HEK293 (cell line): ENCODE measurements around the gene ICE1.

Experiments
- CTCF ChIA-PET: fragments of 350-600 bp; formaldehyde crosslinking; extraction: SDS; loops from one replicate; lab custom pipeline; 2021; ENCODE audit warnings: antibody characterized with exemption; lab: Yijun Ruan, JAX
- POLR2A ChIA-PET: fragments of 300-600 bp; formaldehyde crosslinking; extraction: SDS; loops from one replicate; lab custom pipeline; 2020; ENCODE audit warnings: antibody characterized with exemption, inconsistent platforms; lab: Yijun Ruan, JAX
- H3K27ac ChIP-seq: fragments of 200-500 bp; sonication (Bioruptor generic); 2 replicates; pipeline ENCODE4 v1.5.1; 2014; ENCODE audit warnings: low read depth, low read length, control low read depth, inconsistent platforms; ENCODE audit errors: extremely low read depth
- H3K36me3 ChIP-seq, 2 experiments: fragments of 200-500 bp in 1 of 2; sonication (Bioruptor generic) in 1 of 2; 1 replicate in 1 of 2; 2 replicates in 1 of 2; pipeline ENCODE4 v1.5.1; 2014 to 2017; ENCODE audit warnings: inconsistent platforms in 2 of 2, low read length in 2 of 2; ENCODE audit not compliant: control insufficient read depth in 2 of 2, insufficient read depth in 1 of 2
- H3K4me1 ChIP-seq: fragments of 200-500 bp; sonication (Bioruptor generic); 2 replicates; pipeline ENCODE4 v1.5.1; 2014; ENCODE audit warnings: mild to moderate bottlenecking, low read length, inconsistent platforms; ENCODE audit not compliant: control insufficient read depth, insufficient read depth
- H3K4me3 ChIP-seq: 2 replicates; pipeline ENCODE4 v1.5.1; 2011; ENCODE audit warnings: low read depth, mild to moderate bottlenecking, control low read depth, low read length, moderate library complexity
- H3K9me3 ChIP-seq: fragments of 200-500 bp; sonication (Bioruptor generic); 2 replicates; pipeline ENCODE4 v1.5.1; 2014; ENCODE audit warnings: low read depth, low read length, inconsistent platforms; ENCODE audit not compliant: control insufficient read depth, insufficient read depth
- FEZF1 ChIP-seq: fragments of 450-650 bp; formaldehyde crosslinking; IDR thresholded peaks from 2 replicates; pipeline ENCODE4 v1.5.1; 2016; ENCODE audit warnings: missing biosample characterization, missing genetic modification characterization
- KLF7 ChIP-seq: fragments of 450-650 bp; formaldehyde crosslinking; IDR thresholded peaks from 2 replicates; pipeline ENCODE4 v1.5.1; 2016; ENCODE audit warnings: missing biosample characterization, missing genetic modification characterization, borderline replicate concordance
- MEIS1 ChIP-seq: sonication (generic); formaldehyde crosslinking; IDR thresholded peaks from 2 replicates; pipeline ENCODE4 v1.8.1; 2022; ENCODE audit warnings: missing genetic modification reagents, mild to moderate bottlenecking, borderline replicate concordance
- MYNN ChIP-seq: fragments of 450-650 bp; formaldehyde crosslinking; IDR thresholded peaks from 2 replicates; pipeline ENCODE4 v1.5.1; 2016; ENCODE audit warnings: missing biosample characterization, missing genetic modification characterization, borderline replicate concordance
- SCRT1 ChIP-seq: fragments of 450-650 bp; formaldehyde crosslinking; IDR thresholded peaks from 2 replicates; pipeline ENCODE4 v1.5.1; 2016; ENCODE audit warnings: missing biosample characterization, missing genetic modification characterization, borderline replicate concordance
- ZNF140 ChIP-seq: fragments of 450-650 bp; formaldehyde crosslinking; IDR thresholded peaks from 2 replicates; pipeline ENCODE4 v1.5.1; 2016; ENCODE audit warnings: missing biosample characterization, missing genetic modification characterization
- ZNF169 ChIP-seq: fragments of 450-650 bp; formaldehyde crosslinking; IDR thresholded peaks from 2 replicates; pipeline ENCODE4 v1.5.1; 2016; ENCODE audit warnings: missing biosample characterization, missing genetic modification characterization
- ZNF174 ChIP-seq: fragments of 450-650 bp; formaldehyde crosslinking; IDR thresholded peaks from 2 replicates; pipeline ENCODE4 v1.5.0; 2017; ENCODE audit warnings: missing biosample characterization, mild to moderate bottlenecking, missing genetic modification characterization
- ZNF335 ChIP-seq: fragments of 450-650 bp; formaldehyde crosslinking; conservative IDR thresholded peaks from 2 replicates; pipeline ENCODE4 v1.5.1; 2016; ENCODE audit warnings: missing biosample characterization, missing genetic modification characterization
- ZNF366 ChIP-seq: fragments of 450-650 bp; formaldehyde crosslinking; conservative IDR thresholded peaks from 2 replicates; pipeline ENCODE4 v1.5.1; 2016; ENCODE audit warnings: missing biosample characterization, missing genetic modification characterization
- ZNF48 ChIP-seq: fragments of 450-650 bp; formaldehyde crosslinking; IDR thresholded peaks from 2 replicates; pipeline ENCODE4 v1.5.1; 2016; ENCODE audit warnings: missing biosample characterization, missing genetic modification characterization
- ZNF521 ChIP-seq: fragments of 450-650 bp; formaldehyde crosslinking; IDR thresholded peaks from 2 replicates; pipeline ENCODE4 v1.5.1; 2017; ENCODE audit warnings: missing biosample characterization, mild to moderate bottlenecking, missing genetic modification characterization
- ZNF530 ChIP-seq: fragments of 450-650 bp; formaldehyde crosslinking; IDR thresholded peaks from 2 replicates; pipeline ENCODE4 v1.5.1; 2016; ENCODE audit warnings: low read depth, missing biosample characterization, missing genetic modification characterization
- ZNF544 ChIP-seq: fragments of 450-650 bp; formaldehyde crosslinking; IDR thresholded peaks from 2 replicates; pipeline ENCODE4 v1.5.0; 2017; ENCODE audit warnings: missing biosample characterization, missing genetic modification characterization
- ZNF610 ChIP-seq: fragments of 450-650 bp; formaldehyde crosslinking; IDR thresholded peaks from 2 replicates; pipeline ENCODE4 v1.5.1; 2016; ENCODE audit warnings: missing biosample characterization, missing genetic modification characterization, borderline replicate concordance
- ZNF629 ChIP-seq: fragments of 450-650 bp; formaldehyde crosslinking; IDR thresholded peaks from 2 replicates; pipeline ENCODE4 v1.5.1; 2017; ENCODE audit warnings: missing biosample characterization, missing genetic modification characterization
- ZNF677 ChIP-seq: fragments of 450-650 bp; IDR thresholded peaks from 2 replicates; pipeline ENCODE4 v1.5.0; 2018; ENCODE audit warnings: missing biosample characterization, mild to moderate bottlenecking, missing genetic modification characterization, moderate library complexity
- ZNF768 ChIP-seq: fragments of 450-650 bp; formaldehyde crosslinking; IDR thresholded peaks from 2 replicates; pipeline ENCODE4 v1.5.1; 2018; ENCODE audit warnings: missing biosample characterization, mild to moderate bottlenecking, missing genetic modification characterization
- TF ChIP-seq, protein P1 (sequence below): fragments of 450-650 bp; formaldehyde crosslinking; IDR thresholded peaks from 2 replicates; pipeline ENCODE4 v1.5.1; 2016; ENCODE audit warnings: missing biosample characterization, missing genetic modification characterization, borderline replicate concordance
- TF ChIP-seq, protein P2 (sequence below): fragments of 450-650 bp; formaldehyde crosslinking; IDR thresholded peaks from 2 replicates; pipeline ENCODE4; 2016; ENCODE audit warnings: missing biosample characterization, missing genetic modification characterization
- TF ChIP-seq, protein P3 (sequence below): fragments of 450-650 bp; formaldehyde crosslinking; IDR thresholded peaks from 2 replicates; pipeline ENCODE4 v1.5.0; 2017; ENCODE audit warnings: missing biosample characterization, missing genetic modification characterization, borderline replicate concordance

The ICE1 gene

DNA sequence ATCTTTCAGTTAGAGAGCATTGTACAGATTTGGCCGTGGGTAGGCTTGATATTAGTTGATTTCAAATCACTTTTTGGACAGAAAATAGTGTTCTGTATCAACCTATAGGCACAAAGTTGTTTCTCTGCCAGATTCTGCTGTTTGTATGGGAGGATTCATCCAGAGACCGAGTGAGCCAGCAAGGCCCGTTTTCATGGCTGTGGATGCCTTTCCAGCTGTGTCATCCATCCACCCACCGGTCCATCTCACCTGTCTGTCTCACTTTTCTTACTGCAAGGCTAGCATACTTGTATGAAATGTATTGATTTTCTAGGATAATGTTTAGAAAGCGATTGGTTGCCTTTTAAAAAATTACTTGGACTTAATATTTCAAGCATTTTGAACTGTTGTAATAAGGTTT is 34.4 kb downstream of the ICE1 start:
- Histone ChIP-seq H3K4me3 (no peak overlapping the region), H3K9me3 (no peaks in the 10 kb centered on the region), H3K27ac (no peak overlapping the region)
- TF ChIP-seq ZNF366 (tag by site-specific recombination) (no peak), MEIS1 (CRISPR knock-in tag) (no peak), ZNF169 (tag by site-specific recombination) (no peak), ZNF140 (no peak), FEZF1 (tag by site-specific recombination) (no peak), ZNF48 (tag by site-specific recombination) (no peak), ZNF335 (tag by site-specific recombination) (no peak), ZNF629 (tag by site-specific recombination) (no peak), MYNN (no peak), ZNF768 (tag by site-specific recombination) (no peak), ZNF530 (tag by site-specific recombination) (no peak), SCRT1 (tag by site-specific recombination) (no peak), ZNF544 (tag by site-specific recombination) (no peak)
- TF ChIP-seq, protein P1, sequence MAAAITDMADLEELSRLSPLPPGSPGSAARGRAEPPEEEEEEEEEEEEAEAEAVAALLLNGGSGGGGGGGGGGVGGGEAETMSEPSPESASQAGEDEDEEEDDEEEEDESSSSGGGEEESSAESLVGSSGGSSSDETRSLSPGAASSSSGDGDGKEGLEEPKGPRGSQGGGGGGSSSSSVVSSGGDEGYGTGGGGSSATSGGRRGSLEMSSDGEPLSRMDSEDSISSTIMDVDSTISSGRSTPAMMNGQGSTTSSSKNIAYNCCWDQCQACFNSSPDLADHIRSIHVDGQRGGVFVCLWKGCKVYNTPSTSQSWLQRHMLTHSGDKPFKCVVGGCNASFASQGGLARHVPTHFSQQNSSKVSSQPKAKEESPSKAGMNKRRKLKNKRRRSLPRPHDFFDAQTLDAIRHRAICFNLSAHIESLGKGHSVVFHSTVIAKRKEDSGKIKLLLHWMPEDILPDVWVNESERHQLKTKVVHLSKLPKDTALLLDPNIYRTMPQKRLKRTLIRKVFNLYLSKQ, result no peak
- TF ChIP-seq, all 188 proteins: peak for 0
- CTCF ChIA-PET, result no interaction called here
- no peaks in the 10 kb centered on the region for H3K4me1 ChIP-seq
- peaks cover 66 to 86% of the 10 kb centered on the region in 2 experiments for H3K36me3 ChIP-seq
- POLR2A ChIA-PET, result interaction anchor here (0.7 kb wide), 1 partner anchor 9 kb away, joined by 3 read pairs; no protein-coding TSS in a partner anchor

DNA sequence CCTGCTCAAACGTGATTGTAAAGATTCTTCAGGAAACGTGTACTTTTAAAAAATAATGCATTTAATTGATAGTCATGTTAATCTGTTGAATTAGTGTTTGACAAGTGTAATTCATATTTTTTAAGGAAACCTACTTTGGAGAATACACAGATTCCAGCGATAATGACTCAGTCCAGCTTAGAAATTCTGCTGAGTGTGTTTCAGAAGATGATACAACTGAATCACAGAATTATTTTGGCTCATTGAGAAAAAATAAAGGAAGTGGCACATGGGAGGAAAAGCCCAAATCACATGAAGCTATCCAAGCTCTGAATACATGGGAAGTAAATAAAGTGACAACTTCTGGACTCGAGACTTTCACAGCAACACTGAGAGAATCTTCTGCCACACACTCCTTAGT is 37.8 kb downstream of the ICE1 start:
- CTCF ChIA-PET, result no interaction called here
- POLR2A ChIA-PET, result no interaction called here
- TF ChIP-seq KLF7 (tag by site-specific recombination) (no peak), ZNF610 (tag by site-specific recombination) (no peak), ZNF521 (tag by site-specific recombination) (no peak), ZNF174 (tag by site-specific recombination) (no peak), ZNF677 (tag by site-specific recombination) (no peak)
- TF ChIP-seq, protein P2, sequence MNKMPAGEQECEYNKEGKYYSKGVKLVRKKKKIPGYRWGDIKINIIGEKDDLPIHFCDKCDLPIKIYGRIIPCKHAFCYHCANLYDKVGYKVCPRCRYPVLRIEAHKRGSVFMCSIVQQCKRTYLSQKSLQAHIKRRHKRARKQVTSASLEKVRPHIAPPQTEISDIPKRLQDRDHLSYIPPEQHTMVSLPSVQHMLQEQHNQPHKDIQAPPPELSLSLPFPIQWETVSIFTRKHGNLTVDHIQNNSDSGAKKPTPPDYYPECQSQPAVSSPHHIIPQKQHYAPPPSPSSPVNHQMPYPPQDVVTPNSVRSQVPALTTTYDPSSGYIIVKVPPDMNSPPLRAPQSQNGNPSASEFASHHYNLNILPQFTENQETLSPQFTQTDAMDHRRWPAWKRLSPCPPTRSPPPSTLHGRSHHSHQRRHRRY, result no peak
- TF ChIP-seq, protein P3, sequence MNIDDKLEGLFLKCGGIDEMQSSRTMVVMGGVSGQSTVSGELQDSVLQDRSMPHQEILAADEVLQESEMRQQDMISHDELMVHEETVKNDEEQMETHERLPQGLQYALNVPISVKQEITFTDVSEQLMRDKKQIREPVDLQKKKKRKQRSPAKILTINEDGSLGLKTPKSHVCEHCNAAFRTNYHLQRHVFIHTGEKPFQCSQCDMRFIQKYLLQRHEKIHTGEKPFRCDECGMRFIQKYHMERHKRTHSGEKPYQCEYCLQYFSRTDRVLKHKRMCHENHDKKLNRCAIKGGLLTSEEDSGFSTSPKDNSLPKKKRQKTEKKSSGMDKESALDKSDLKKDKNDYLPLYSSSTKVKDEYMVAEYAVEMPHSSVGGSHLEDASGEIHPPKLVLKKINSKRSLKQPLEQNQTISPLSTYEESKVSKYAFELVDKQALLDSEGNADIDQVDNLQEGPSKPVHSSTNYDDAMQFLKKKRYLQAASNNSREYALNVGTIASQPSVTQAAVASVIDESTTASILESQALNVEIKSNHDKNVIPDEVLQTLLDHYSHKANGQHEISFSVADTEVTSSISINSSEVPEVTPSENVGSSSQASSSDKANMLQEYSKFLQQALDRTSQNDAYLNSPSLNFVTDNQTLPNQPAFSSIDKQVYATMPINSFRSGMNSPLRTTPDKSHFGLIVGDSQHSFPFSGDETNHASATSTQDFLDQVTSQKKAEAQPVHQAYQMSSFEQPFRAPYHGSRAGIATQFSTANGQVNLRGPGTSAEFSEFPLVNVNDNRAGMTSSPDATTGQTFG, result no peak
- H3K4me1 ChIP-seq, result no peaks in the 10 kb centered on the region
- no peaks in the 10 kb centered on the region for H3K9me3 ChIP-seq
- no peak overlapping the region for H3K4me3 ChIP-seq
- H3K27ac ChIP-seq, result no peak overlapping the region
- peaks cover 55 to 92% of the 10 kb centered on the region in 2 experiments for H3K36me3 ChIP-seq
